Calu3 (cell line): ENCODE measurements around the gene CCL26. TPM values are rescaled to one million over a fixed set of nuclear protein-coding genes. Genes with fewer than 3 reads are reported as not detected.
A peak's percentile ranks its signal among the peaks of the same experiment; 100 is the strongest.
"Not testable (repeated sequence)": the region's sequence is repeated elsewhere in the genome, so short reads cannot be mapped to it uniquely, and the experiment has no call there.

ENCODE experiments used
- BruUV-seq: library from RNA; stranded (reverse); fragments of 400-500 nt; replicated peaks from 2 replicates; lab custom pipeline; 2021; lab: Mats Ljungman, UMichigan
- CTCF ChIA-PET: fragments of 300-600 bp; sonication (Branson Sonifier 250); formaldehyde crosslinking; loops from one replicate; lab custom pipeline; 2022; ENCODE audit warnings: antibody characterized with exemption; lab: Charles Lee
- DNase-seq: peaks from one replicate; pipeline ENCODE4 v3.0.0; 2022
- H3K27ac Mint-ChIP-seq: one replicate; pipeline ENCODE4 v1.8.0; 2022; ENCODE audit warnings: mixed read lengths; ENCODE audit not compliant: unreplicated experiment
- H3K27me3 Mint-ChIP-seq: one replicate; pipeline ENCODE4 v1.8.0; 2022; ENCODE audit warnings: mixed read lengths; ENCODE audit not compliant: unreplicated experiment
- H3K36me3 Mint-ChIP-seq: one replicate; pipeline ENCODE4 v1.8.0; 2022; ENCODE audit warnings: mild to moderate bottlenecking, moderate library complexity, mixed read lengths; ENCODE audit not compliant: insufficient read depth, unreplicated experiment
- H3K4me1 Mint-ChIP-seq: one replicate; pipeline ENCODE4 v1.8.0; 2022; ENCODE audit warnings: mild to moderate bottlenecking, low read depth, mixed read lengths; ENCODE audit not compliant: unreplicated experiment
- H3K4me3 Mint-ChIP-seq: one replicate; pipeline ENCODE4 v1.8.0; 2022; ENCODE audit warnings: mild to moderate bottlenecking, low read depth, moderate library complexity, mixed read lengths; ENCODE audit not compliant: unreplicated experiment
- H3K9me3 Mint-ChIP-seq: one replicate; pipeline ENCODE4 v1.8.0; 2022; ENCODE audit warnings: low read depth, mixed read lengths; ENCODE audit not compliant: unreplicated experiment
- intact Hi-C: fragments of 100-400 bp; cut with micrococcal nuclease; formaldehyde crosslinking; loops from one replicate; pipeline ENCODE4 v1.10.0; 2022; ENCODE audit not compliant: unreplicated experiment
- total RNA-seq: library from RNA; stranded (reverse); gene quantifications from 2 replicates; pipeline ENCODE4 v1.2.3, GENCODE V29; 2022
- TF ChIP-seq, protein P1 (sequence below): fragments of 200-600 bp; IDR thresholded peaks from one replicate; pipeline ENCODE4 v1.8.0; 2022; ENCODE audit warnings: antibody characterized with exemption; ENCODE audit not compliant: unreplicated experiment

The CCL26 gene
- total RNA-seq, 1 experiment from 2014 or later: not detected

DNA sequence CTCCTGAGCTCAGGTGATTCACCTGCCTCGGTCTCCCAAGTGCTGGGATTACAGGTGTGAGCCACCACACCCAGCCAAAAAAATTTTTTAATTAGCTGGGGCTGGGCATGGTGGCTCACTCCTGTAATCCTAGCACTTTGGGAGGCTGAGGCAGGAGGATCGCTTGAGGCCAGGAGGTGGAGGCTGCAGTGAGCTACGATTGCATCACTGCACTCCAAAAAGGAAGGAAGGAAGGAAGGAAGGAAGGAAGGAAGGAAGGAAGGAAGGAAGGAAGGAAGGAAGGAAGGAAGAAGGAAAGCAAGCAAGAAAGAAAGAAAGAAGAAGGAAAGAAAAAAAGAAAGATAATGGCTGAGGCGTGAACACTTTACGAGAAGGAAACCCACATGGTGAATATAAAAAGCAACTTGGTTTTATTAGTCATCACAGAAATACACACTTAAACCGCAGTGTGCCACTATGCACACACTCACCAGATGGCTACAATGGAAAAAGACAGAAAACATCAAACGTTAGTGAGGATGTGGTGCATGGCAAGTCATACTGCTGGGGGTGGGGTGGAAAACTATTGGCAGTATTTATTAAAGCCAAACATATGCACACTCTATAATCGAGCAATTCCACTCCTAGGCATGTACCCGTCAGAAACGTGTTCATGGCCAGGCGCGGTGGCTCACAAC is 4.4 kb upstream of the CCL26 start:
- H3K27me3 Mint-ChIP-seq: peaks cover 27% of the 10 kb centered on the region
- H3K4me1 Mint-ChIP-seq: peaks cover 11% of the 10 kb centered on the region
- BruUV-seq: no TSS peak
- H3K4me3 Mint-ChIP-seq: no peak overlapping the region
- no peak overlapping the region for H3K27ac Mint-ChIP-seq
- CTCF ChIA-PET: interaction anchor here (0.6 kb wide), 1 partner anchor 187 kb away, joined by 4 read pairs; no protein-coding TSS in a partner anchor
- no peaks in the 10 kb centered on the region for H3K9me3 Mint-ChIP-seq
- peak; percentile 1 for DNase-seq
- TF ChIP-seq, protein P1, sequence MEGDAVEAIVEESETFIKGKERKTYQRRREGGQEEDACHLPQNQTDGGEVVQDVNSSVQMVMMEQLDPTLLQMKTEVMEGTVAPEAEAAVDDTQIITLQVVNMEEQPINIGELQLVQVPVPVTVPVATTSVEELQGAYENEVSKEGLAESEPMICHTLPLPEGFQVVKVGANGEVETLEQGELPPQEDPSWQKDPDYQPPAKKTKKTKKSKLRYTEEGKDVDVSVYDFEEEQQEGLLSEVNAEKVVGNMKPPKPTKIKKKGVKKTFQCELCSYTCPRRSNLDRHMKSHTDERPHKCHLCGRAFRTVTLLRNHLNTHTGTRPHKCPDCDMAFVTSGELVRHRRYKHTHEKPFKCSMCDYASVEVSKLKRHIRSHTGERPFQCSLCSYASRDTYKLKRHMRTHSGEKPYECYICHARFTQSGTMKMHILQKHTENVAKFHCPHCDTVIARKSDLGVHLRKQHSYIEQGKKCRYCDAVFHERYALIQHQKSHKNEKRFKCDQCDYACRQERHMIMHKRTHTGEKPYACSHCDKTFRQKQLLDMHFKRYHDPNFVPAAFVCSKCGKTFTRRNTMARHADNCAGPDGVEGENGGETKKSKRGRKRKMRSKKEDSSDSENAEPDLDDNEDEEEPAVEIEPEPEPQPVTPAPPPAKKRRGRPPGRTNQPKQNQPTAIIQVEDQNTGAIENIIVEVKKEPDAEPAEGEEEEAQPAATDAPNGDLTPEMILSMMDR: no peak
- intact Hi-C loops: no loop called here
- no peaks in the 10 kb centered on the region for H3K36me3 Mint-ChIP-seq

DNA sequence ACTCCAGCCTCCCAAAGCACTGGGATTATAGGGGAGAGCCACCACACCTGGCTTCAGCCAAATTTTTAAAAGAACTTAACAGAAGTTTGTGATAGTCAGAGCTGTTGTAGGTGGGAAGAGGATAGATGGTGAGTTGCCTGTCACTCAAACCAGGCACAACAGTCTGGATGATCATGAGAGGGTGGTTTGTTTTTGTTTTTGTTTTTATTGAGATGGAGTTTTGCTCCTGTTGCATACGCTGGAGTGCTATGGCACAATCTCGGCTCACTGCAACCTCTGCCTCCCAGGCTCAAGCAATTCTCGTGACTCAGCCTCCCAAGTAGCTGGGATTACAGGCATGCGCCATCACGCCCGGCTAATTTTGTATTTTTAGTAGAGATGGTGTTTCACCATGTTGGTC is 1.9 kb upstream of the CCL26 start:
- BruUV-seq, DNase-seq, intact Hi-C loops, H3K4me3 Mint-ChIP-seq, H3K36me3 Mint-ChIP-seq, H3K9me3 Mint-ChIP-seq, H3K27me3 Mint-ChIP-seq, CTCF ChIA-PET, H3K27ac Mint-ChIP-seq: not testable (repeated sequence)
- peaks cover 11% of the 10 kb centered on the region for H3K4me1 Mint-ChIP-seq

DNA sequence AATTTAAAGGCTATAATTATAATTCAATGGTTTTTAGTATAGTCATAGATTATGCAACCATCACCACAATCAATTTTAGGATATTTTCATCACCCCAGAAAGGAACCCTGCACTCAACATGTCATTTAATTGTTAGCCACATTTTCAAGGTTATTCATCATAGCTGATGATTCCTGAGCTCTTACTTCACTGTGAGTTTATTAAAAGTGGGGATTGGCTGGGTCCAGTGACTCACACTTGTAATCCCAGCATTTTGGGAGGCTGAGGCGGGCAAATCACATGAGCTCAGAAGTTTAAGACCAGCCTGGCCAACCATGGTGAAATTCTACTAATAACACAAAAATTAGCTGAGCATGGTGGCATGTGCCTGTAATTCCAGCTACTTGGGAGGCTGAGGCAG is 787 bp downstream of the CCL26 start:
- Mint-ChIP-seq H3K36me3 (no peaks in the 10 kb centered on the region), H3K4me1 (peaks cover 11% of the 10 kb centered on the region), H3K27ac (no peak overlapping the region), H3K4me3 (no peak overlapping the region), H3K9me3 (no peaks in the 10 kb centered on the region), H3K27me3 (no peaks in the 10 kb centered on the region)
- TF ChIP-seq, protein P1: no peak
- CTCF ChIA-PET: interaction anchor here (0.6 kb wide), 1 partner anchor 19 kb away, joined by 3 read pairs; no protein-coding TSS in a partner anchor
- BruUV-seq: no TSS peak
- intact Hi-C loops: no loop called here
- DNase-seq: no peak

DNA sequence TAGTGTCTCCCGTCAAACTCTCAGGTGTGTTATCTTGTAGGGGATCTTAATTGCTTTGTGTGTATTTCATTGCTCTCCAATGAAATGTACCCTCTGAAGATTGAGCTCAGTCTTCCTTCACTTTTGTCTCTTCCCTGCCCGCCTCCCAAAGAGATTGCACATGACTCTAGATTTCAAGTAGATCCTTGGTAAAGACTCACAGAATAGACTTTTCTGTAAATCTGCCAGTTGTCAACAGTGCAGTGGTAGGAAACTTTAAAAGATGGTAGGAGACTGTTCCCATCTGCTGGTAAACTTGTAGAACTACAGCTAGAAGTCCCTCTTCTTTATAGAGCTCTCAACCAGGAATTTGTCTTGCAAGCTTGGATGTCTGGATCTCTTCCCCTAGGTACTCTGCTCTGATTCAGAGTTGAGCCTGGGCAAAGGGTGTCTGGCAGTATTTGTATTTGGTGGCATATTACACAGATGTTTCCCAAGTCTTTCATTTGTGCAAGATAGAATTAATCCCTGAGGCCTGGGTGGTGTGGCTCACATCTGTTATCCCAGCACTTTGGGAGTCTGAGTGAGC is 9.6 kb downstream of the CCL26 start:
- H3K27me3 Mint-ChIP-seq: no peaks in the 10 kb centered on the region
- no TSS peak for BruUV-seq
- intact Hi-C loops: no loop called here
- no peak overlapping the region for H3K4me3 Mint-ChIP-seq
- TF ChIP-seq, protein P1: peak; percentile 26
- CTCF ChIA-PET: interaction anchor here (0.5 to 1.5 kb wide), 6 partner anchors 23 to 258 kb away, joined by 3 to 4 read pairs (median 3); no protein-coding TSS in a partner anchor
- H3K9me3 Mint-ChIP-seq: no peaks in the 10 kb centered on the region
- H3K4me1 Mint-ChIP-seq: peaks cover 7% of the 10 kb centered on the region
- H3K27ac Mint-ChIP-seq: no peak overlapping the region
- H3K36me3 Mint-ChIP-seq: no peaks in the 10 kb centered on the region
- DNase-seq: peak; percentile 2

DNA sequence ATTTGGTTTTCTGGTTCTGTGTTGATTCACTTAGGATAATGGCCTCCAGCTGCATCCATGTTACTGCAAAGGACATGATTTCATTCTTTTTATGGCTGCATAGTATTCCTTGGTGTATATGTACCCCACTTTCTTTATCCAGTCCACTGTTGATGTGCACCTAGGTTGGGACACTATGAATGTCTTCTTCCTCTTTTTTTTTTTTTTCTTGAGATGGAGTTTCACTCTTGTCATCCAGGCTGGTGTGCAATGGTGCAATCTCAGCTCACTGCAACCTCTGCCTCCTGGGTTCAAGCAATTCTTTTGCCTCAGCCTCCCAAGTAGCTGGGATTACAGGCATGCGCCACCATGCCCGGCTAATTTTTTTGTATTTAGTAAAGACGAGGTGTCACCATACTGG is 10.2 kb downstream of the CCL26 start:
- H3K27me3 Mint-ChIP-seq, H3K27ac Mint-ChIP-seq, H3K9me3 Mint-ChIP-seq, BruUV-seq, intact Hi-C loops, DNase-seq, H3K4me3 Mint-ChIP-seq, H3K4me1 Mint-ChIP-seq, H3K36me3 Mint-ChIP-seq: not testable (repeated sequence)
- CTCF ChIA-PET: interaction anchor here (1.1 to 1.5 kb wide), 2 partner anchors 197 to 258 kb away, joined by 3 read pairs; no protein-coding TSS in a partner anchor
